HCT116 (cell line): ENCODE data around the gene EPSTI1.

ENCODE experiments used
- EZH2 ChIP-seq: fragments of 200-600 bp; sonication (generic); IDR thresholded peaks from 2 replicates; pipeline ENCODE4 v1.6.1; 2017; ENCODE audit warnings: antibody characterized with exemption, mixed run types
- EZH2phosphoT487 ChIP-seq: fragments of 200-600 bp; IDR thresholded peaks from 2 replicates; pipeline ENCODE4 v1.6.1; 2018; ENCODE audit warnings: antibody characterized with exemption, borderline replicate concordance
- JUND ChIP-seq: IDR thresholded peaks from 2 replicates; pipeline ENCODE4 v1.6.1; 2012
- POLR2A ChIP-seq: IDR thresholded peaks from 2 replicates; pipeline ENCODE4 v1.7.0; 2011; ENCODE audit warnings: borderline replicate concordance; ENCODE audit not compliant: insufficient read depth, insufficient read length; ENCODE audit errors: extremely low read depth
- POLR2AphosphoS5 ChIP-seq: IDR thresholded peaks from 2 replicates; pipeline ENCODE4 v1.6.1; 2011; ENCODE audit warnings: mild to moderate bottlenecking, low read depth, low read length, moderate library complexity
- SP1 ChIP-seq: IDR thresholded peaks from 2 replicates; pipeline ENCODE4 v1.6.1; 2012; ENCODE audit warnings: low read depth
- TF ChIP-seq, protein P1 (sequence below), 3 experiments: fragments of 200-600 bp in 1 of 3; sonication (generic) in 1 of 3; IDR thresholded peaks in 2 of 3; conservative IDR thresholded peaks in 1 of 3; 2 replicates each; pipeline ENCODE4 v1.5.1; 2012 to 2017; ENCODE audit warnings: low read depth in 2 of 3, low read length in 2 of 3, antibody characterized with exemption in 1 of 3, borderline replicate concordance in 1 of 3, control low read depth in 1 of 3, mild to moderate bottlenecking in 1 of 3, mixed read lengths in 1 of 3, mixed run types in 1 of 3, moderate library complexity in 1 of 3; ENCODE audit not compliant: insufficient read depth in 1 of 3
- TF ChIP-seq, protein P2 (sequence below): IDR thresholded peaks from 2 replicates; pipeline ENCODE4 v1.6.1; 2011; ENCODE audit warnings: mild to moderate bottlenecking, low read length, moderate library complexity; ENCODE audit not compliant: insufficient replicate concordance; ENCODE audit errors: extremely low read depth

DNA sequence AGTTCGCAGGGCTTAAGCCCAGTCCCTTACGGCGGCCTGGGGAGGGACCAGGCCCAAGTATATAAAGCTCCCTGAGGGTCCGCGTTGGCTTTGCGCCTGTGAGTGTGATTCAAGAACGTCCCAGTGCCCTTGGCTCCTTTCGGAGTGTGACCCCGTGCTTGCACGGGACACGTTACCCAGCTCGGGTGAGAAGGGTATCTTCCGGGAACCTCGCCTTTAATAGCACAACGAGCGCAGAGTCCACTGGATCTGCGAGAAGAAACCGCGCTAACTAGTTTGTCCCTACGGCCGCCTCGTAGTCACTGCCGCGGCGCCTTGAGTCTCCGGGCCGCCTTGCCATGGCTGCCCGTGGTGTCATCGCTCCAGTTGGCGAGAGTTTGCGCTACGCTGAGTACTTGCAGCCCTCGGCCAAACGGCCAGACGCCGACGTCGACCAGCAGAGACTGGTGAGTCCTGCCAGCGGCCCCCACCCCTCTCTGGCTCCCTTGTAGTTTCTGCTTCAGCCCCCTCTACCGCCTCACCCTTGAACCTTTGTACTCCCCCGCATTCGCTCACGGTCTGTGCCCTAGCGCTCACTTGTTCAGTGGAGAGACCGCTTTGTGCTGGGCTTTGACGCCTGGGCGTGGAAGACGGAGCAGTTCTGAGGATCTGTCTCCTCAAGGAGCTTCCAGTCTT, 31.4 kb upstream of the EPSTI1 start, which contains the start of gene DNAJC15:
- TF ChIP-seq, protein P1, sequence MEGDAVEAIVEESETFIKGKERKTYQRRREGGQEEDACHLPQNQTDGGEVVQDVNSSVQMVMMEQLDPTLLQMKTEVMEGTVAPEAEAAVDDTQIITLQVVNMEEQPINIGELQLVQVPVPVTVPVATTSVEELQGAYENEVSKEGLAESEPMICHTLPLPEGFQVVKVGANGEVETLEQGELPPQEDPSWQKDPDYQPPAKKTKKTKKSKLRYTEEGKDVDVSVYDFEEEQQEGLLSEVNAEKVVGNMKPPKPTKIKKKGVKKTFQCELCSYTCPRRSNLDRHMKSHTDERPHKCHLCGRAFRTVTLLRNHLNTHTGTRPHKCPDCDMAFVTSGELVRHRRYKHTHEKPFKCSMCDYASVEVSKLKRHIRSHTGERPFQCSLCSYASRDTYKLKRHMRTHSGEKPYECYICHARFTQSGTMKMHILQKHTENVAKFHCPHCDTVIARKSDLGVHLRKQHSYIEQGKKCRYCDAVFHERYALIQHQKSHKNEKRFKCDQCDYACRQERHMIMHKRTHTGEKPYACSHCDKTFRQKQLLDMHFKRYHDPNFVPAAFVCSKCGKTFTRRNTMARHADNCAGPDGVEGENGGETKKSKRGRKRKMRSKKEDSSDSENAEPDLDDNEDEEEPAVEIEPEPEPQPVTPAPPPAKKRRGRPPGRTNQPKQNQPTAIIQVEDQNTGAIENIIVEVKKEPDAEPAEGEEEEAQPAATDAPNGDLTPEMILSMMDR (IDR thresholded peaks at IDR 0.05 in 2 of 3, conservative IDR thresholded peaks at IDR 0.05 in 1 of 3; ENCODE audit: borderline replicate concordance in 1 of 3, insufficient read depth in 1 of 3, low read depth in 2 of 3, low read length in 2 of 3), result no peak
- TF ChIP-seq EZH2 (no peak), POLR2A (no peak), EZH2phosphoT487 (no peak), JUND (no peak), POLR2AphosphoS5 (peak; percentile 61), SP1 (no peak)
- TF ChIP-seq, protein P2, sequence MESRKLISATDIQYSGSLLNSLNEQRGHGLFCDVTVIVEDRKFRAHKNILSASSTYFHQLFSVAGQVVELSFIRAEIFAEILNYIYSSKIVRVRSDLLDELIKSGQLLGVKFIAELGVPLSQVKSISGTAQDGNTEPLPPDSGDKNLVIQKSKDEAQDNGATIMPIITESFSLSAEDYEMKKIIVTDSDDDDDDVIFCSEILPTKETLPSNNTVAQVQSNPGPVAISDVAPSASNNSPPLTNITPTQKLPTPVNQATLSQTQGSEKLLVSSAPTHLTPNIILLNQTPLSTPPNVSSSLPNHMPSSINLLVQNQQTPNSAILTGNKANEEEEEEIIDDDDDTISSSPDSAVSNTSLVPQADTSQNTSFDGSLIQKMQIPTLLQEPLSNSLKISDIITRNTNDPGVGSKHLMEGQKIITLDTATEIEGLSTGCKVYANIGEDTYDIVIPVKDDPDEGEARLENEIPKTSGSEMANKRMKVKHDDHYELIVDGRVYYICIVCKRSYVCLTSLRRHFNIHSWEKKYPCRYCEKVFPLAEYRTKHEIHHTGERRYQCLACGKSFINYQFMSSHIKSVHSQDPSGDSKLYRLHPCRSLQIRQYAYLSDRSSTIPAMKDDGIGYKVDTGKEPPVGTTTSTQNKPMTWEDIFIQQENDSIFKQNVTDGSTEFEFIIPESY, result no peak
